Dedifferentiated amniotic fluid mesenchymal stem cell (primary cell): Measurements from ENCODE around the gene FAM72D.
"Not testable (repeated sequence)": the region's sequence is repeated elsewhere in the genome, so short reads cannot be mapped to it uniquely, and the experiment has no call there.

ENCODE experiments used
- DNase-seq: peaks from one replicate; pipeline ENCODE4 v3.0.0-alpha.2; 2016; ENCODE audit errors: extremely low spot score

Gene FAM72D

GRCh38 chr1:145082483-145083255 lies 13.1 kb upstream of the FAM72D start:
- not testable (repeated sequence) for DNase-seq

- DNase-seq: not testable (repeated sequence)
Measured at GRCh38 chr1:145093517-145094149, 2.1 kb upstream of the FAM72D start.

- not testable (repeated sequence) for DNase-seq
Measured at GRCh38 chr1:145094655-145095211, 1.0 kb upstream of the FAM72D start.

GRCh38 chr1:145101725-145102124 lies 6.0 kb downstream of the FAM72D start:
- not testable (repeated sequence) for DNase-seq

- DNase-seq: not testable (repeated sequence)
Measured at GRCh38 chr1:145103294-145103693, 7.5 kb downstream of the FAM72D start.

- not testable (repeated sequence) for DNase-seq
Measured at GRCh38 chr1:145111674-145112073, 15.9 kb downstream of the FAM72D start.

GRCh38 chr1:145112703-145113102 lies 16.9 kb downstream of the FAM72D start:
- DNase-seq: not testable (repeated sequence)

- DNase-seq: not testable (repeated sequence)
Measured at GRCh38 chr1:145114560-145115057, 18.8 kb downstream of the FAM72D start.

GRCh38 chr1:145115587-145116493 lies 20.1 kb downstream of the FAM72D start:
- not testable (repeated sequence) for DNase-seq

GRCh38 chr1:145119842-145120241 lies 24.1 kb downstream of the FAM72D start:
- DNase-seq: not testable (repeated sequence)

GRCh38 chr1:145122344-145123061 lies 26.7 kb downstream of the FAM72D start:
- not testable (repeated sequence) for DNase-seq

GRCh38 chr1:145123062-145123395 lies 27.3 kb downstream of the FAM72D start:
- not testable (repeated sequence) for DNase-seq

GRCh38 chr1:145123992-145124641 lies 28.3 kb downstream of the FAM72D start:
- DNase-seq: not testable (repeated sequence)

- not testable (repeated sequence) for DNase-seq
Measured at GRCh38 chr1:145125112-145125511, 29.3 kb downstream of the FAM72D start.

GRCh38 chr1:145127144-145127543 lies 31.4 kb downstream of the FAM72D start:
- not testable (repeated sequence) for DNase-seq

GRCh38 chr1:145128697-145129469 lies 33.1 kb downstream of the FAM72D start:
- not testable (repeated sequence) for DNase-seq

- DNase-seq: not testable (repeated sequence)
Measured at GRCh38 chr1:145134476-145134875, 38.7 kb downstream of the FAM72D start.

- not testable (repeated sequence) for DNase-seq
Measured at GRCh38 chr1:145140549-145140948, 44.8 kb downstream of the FAM72D start.

GRCh38 chr1:145144264-145144913 lies 48.6 kb downstream of the FAM72D start:
- DNase-seq: not testable (repeated sequence)
